Karpas-422 (cell line): ENCODE results near the gene PLPP6. TPM values are rescaled to one million over a fixed set of nuclear protein-coding genes. Genes with fewer than 3 reads are reported as not detected.

Experiments used
- DNase-seq: peaks from one replicate; pipeline ENCODE4 v3.0.0-alpha.2; 2015
- H2AFZ ChIP-seq: fragments of 200-600 bp; sonication (generic); 2 replicates; pipeline ENCODE4 v1.6.1; 2014; ENCODE audit warnings: antibody characterized with exemption, low read length, mixed read lengths
- H3K27ac ChIP-seq: fragments of 200-600 bp; sonication (generic); 2 replicates; pipeline ENCODE4 v1.5.1; 2014; ENCODE audit warnings: mild to moderate bottlenecking, low read length, moderate library complexity
- H3K27me3 ChIP-seq: fragments of 200-600 bp; sonication (generic); 2 replicates; pipeline ENCODE4 v1.6.1; 2014; ENCODE audit warnings: low read length, mixed read lengths
- H3K36me3 ChIP-seq: fragments of 200-600 bp; sonication (generic); 2 replicates; pipeline ENCODE4 v1.6.1; 2014; ENCODE audit warnings: low read length, mixed read lengths; ENCODE audit not compliant: insufficient read depth
- H3K4me1 ChIP-seq: fragments of 200-600 bp; sonication (generic); 2 replicates; pipeline ENCODE4 v1.6.1; 2014; ENCODE audit warnings: mild to moderate bottlenecking, low read length, mixed read lengths
- H3K4me2 ChIP-seq: fragments of 200-600 bp; sonication (generic); 2 replicates; pipeline ENCODE4 v1.6.1; 2014; ENCODE audit warnings: low read length, low read depth, mild to moderate bottlenecking; ENCODE audit not compliant: poor library complexity, severe bottlenecking
- H3K4me3 ChIP-seq: fragments of 200-600 bp; sonication (generic); 2 replicates; pipeline ENCODE4 v1.5.1; 2014; ENCODE audit warnings: mild to moderate bottlenecking, antibody characterized with exemption, low read length, mixed read lengths
- H3K79me2 ChIP-seq: fragments of 200-600 bp; sonication (generic); 2 replicates; pipeline ENCODE4 v1.6.1; 2014; ENCODE audit warnings: mild to moderate bottlenecking, low read length, mixed read lengths
- H3K9ac ChIP-seq: fragments of 200-600 bp; sonication (generic); 2 replicates; pipeline ENCODE4 v1.6.0; 2014; ENCODE audit warnings: low read length
- H3K9me2 ChIP-seq: fragments of 200-600 bp; sonication (generic), shearing (Covaris generic); replicated peaks from 2 replicates; pipeline ENCODE4 v1.6.0; 2014; ENCODE audit warnings: mild to moderate bottlenecking, low read length, moderate library complexity; ENCODE audit not compliant: insufficient read depth
- H3K9me3 ChIP-seq: fragments of 300-700, 200-600 bp; sonication (generic); 2 replicates; pipeline ENCODE4 v1.6.1; 2014; ENCODE audit warnings: low read length, mixed read lengths
- H4K20me1 ChIP-seq: fragments of 200-600 bp; sonication (generic); 2 replicates; pipeline ENCODE4 v1.6.1; 2014; ENCODE audit warnings: mild to moderate bottlenecking, antibody characterized with exemption, low read length, low read depth; ENCODE audit not compliant: insufficient read depth
- total RNA-seq: library from RNA; depleted of rRNA; stranded (reverse); fragments of >200 nt; shearing (Covaris generic); gene quantifications from 2 replicates; pipeline ENCODE4 v1.2.3, GENCODE V29; 2014; ENCODE audit warnings: low replicate concordance; rRNA removed

The PLPP6 gene
- total RNA-seq = 8.9 and 13.1 TPM in 2 replicates

GRCh38 chr9:4662108-4662988, at the start of gene PLPP6:
Gene PLPP6 (plus strand): TSS chr9:4662294. CDS start chr9:4662376, 82 bp downstream.
- Histone ChIP-seq H3K79me2 (no peaks in the 10 kb centered on the region), H3K9ac (peak within 1 kb of the TSS; percentile 81), H3K4me3 (peak within 1 kb of the TSS; percentile 79), H3K4me2 (peak within 1 kb of the TSS; percentile 76), H3K27me3 (no peaks in the 10 kb centered on the region), H3K36me3 (no peaks in the 10 kb centered on the region), H2AFZ (peak within 1 kb of the TSS; percentile 80), H3K4me1 (peaks cover 47% of the 10 kb centered on the region), H4K20me1 (no peaks in the 10 kb centered on the region; the same call in 1 of the 2 replicates), H3K9me2 (no peaks in the 10 kb centered on the region), H3K9me3 (no peaks in the 10 kb centered on the region), H3K27ac (no peak within 1 kb of the TSS)
- peak; percentile 89 for DNase-seq

GRCh38 chr9:4614627-4615026, 47.5 kb upstream of the PLPP6 start:
- H3K4me3 ChIP-seq = no peak overlapping the region
- H3K9ac ChIP-seq = no peak overlapping the region
- H3K27ac ChIP-seq = no peak overlapping the region
- no peaks in the 10 kb centered on the region for H3K9me2 ChIP-seq
- H3K4me2 ChIP-seq = no peak overlapping the region
- H3K27me3 ChIP-seq = no peaks in the 10 kb centered on the region
- no peak overlapping the region for H2AFZ ChIP-seq
- H3K36me3 ChIP-seq = no peaks in the 10 kb centered on the region
- H3K4me1 ChIP-seq = no peaks in the 10 kb centered on the region
- DNase-seq = no peak
- H4K20me1 ChIP-seq = no peaks in the 10 kb centered on the region
- no peaks in the 10 kb centered on the region for H3K9me3 ChIP-seq
- no peaks in the 10 kb centered on the region for H3K79me2 ChIP-seq

GRCh38 chr9:4615251-4615650, 46.8 kb upstream of the PLPP6 start:
- H3K36me3 ChIP-seq = no peaks in the 10 kb centered on the region
- H4K20me1 ChIP-seq = no peaks in the 10 kb centered on the region
- H3K4me1 ChIP-seq = no peaks in the 10 kb centered on the region
- DNase-seq = no peak
- H3K9ac ChIP-seq = no peak overlapping the region
- no peak overlapping the region for H3K4me2 ChIP-seq
- H3K27ac ChIP-seq = no peak overlapping the region
- no peaks in the 10 kb centered on the region for H3K79me2 ChIP-seq
- H3K9me2 ChIP-seq = no peaks in the 10 kb centered on the region
- no peaks in the 10 kb centered on the region for H3K9me3 ChIP-seq
- H2AFZ ChIP-seq = no peak overlapping the region
- H3K27me3 ChIP-seq = no peaks in the 10 kb centered on the region
- no peak overlapping the region for H3K4me3 ChIP-seq

- Histone ChIP-seq H3K9me2 (no peaks in the 10 kb centered on the region), H3K9me3 (no peaks in the 10 kb centered on the region)
- DNase-seq = no peak
Observed at GRCh38 chr9:4615778-4616177, 46.3 kb upstream of the PLPP6 start.

GRCh38 chr9:4617752-4618151, 44.3 kb upstream of the PLPP6 start:
- Histone ChIP-seq H3K27ac (no peak overlapping the region), H3K36me3 (no peaks in the 10 kb centered on the region), H3K4me1 (no peaks in the 10 kb centered on the region), H3K79me2 (no peaks in the 10 kb centered on the region), H3K9me3 (no peaks in the 10 kb centered on the region), H4K20me1 (no peaks in the 10 kb centered on the region), H3K9ac (no peak overlapping the region), H2AFZ (no peak overlapping the region), H3K27me3 (no peaks in the 10 kb centered on the region), H3K4me2 (no peak overlapping the region), H3K9me2 (no peaks in the 10 kb centered on the region), H3K4me3 (no peak overlapping the region)
- no peak for DNase-seq

More at GRCh38 chr9:4615778-4616177, 46.3 kb upstream of the PLPP6 start:
- H3K27ac ChIP-seq = no peak overlapping the region
- no peak overlapping the region for H2AFZ ChIP-seq
- H3K9ac ChIP-seq = no peak overlapping the region
- no peaks in the 10 kb centered on the region for H3K79me2 ChIP-seq
- no peaks in the 10 kb centered on the region for H4K20me1 ChIP-seq
- no peaks in the 10 kb centered on the region for H3K36me3 ChIP-seq
- H3K27me3 ChIP-seq = no peaks in the 10 kb centered on the region
- no peaks in the 10 kb centered on the region for H3K4me1 ChIP-seq
- no peak overlapping the region for H3K4me3 ChIP-seq
- H3K4me2 ChIP-seq = no peak overlapping the region

GRCh38 chr9:4618700-4619099, 43.4 kb upstream of the PLPP6 start:
- no peaks in the 10 kb centered on the region for H3K9me3 ChIP-seq
- no peaks in the 10 kb centered on the region for H3K9me2 ChIP-seq
- no peak overlapping the region for H3K4me2 ChIP-seq
- H3K27ac ChIP-seq = no peak overlapping the region
- H3K36me3 ChIP-seq = no peaks in the 10 kb centered on the region
- H3K4me1 ChIP-seq = no peaks in the 10 kb centered on the region
- no peaks in the 10 kb centered on the region for H3K27me3 ChIP-seq
- no peak for DNase-seq
- no peak overlapping the region for H3K4me3 ChIP-seq
- no peak overlapping the region for H3K9ac ChIP-seq
- H2AFZ ChIP-seq = no peak overlapping the region
- no peaks in the 10 kb centered on the region for H4K20me1 ChIP-seq
- no peaks in the 10 kb centered on the region for H3K79me2 ChIP-seq

GRCh38 chr9:4620057-4620765, 41.9 kb upstream of the PLPP6 start:
- no peaks in the 10 kb centered on the region for H3K27me3 ChIP-seq
- H2AFZ ChIP-seq = no peak overlapping the region
- H3K36me3 ChIP-seq = no peaks in the 10 kb centered on the region
- no peaks in the 10 kb centered on the region for H3K4me1 ChIP-seq
- no peak overlapping the region for H3K27ac ChIP-seq
- no peaks in the 10 kb centered on the region for H3K9me3 ChIP-seq
- no peak overlapping the region for H3K4me2 ChIP-seq
- H3K4me3 ChIP-seq = no peak overlapping the region
- H3K9ac ChIP-seq = no peak overlapping the region
- H3K79me2 ChIP-seq = no peaks in the 10 kb centered on the region
- no peak for DNase-seq
- no peaks in the 10 kb centered on the region for H3K9me2 ChIP-seq
- no peaks in the 10 kb centered on the region for H4K20me1 ChIP-seq

- no peaks in the 10 kb centered on the region for H3K9me3 ChIP-seq
- H3K9me2 ChIP-seq = no peaks in the 10 kb centered on the region
- H3K79me2 ChIP-seq = no peaks in the 10 kb centered on the region
- DNase-seq = no peak
- no peaks in the 10 kb centered on the region for H4K20me1 ChIP-seq
- H3K4me2 ChIP-seq = no peak overlapping the region
- no peaks in the 10 kb centered on the region for H3K36me3 ChIP-seq
- no peak overlapping the region for H3K4me3 ChIP-seq
- no peak overlapping the region for H2AFZ ChIP-seq
- no peaks in the 10 kb centered on the region for H3K27me3 ChIP-seq
- H3K4me1 ChIP-seq = no peaks in the 10 kb centered on the region
- no peak overlapping the region for H3K9ac ChIP-seq
- no peak overlapping the region for H3K27ac ChIP-seq
Observed at GRCh38 chr9:4620881-4621555, 41.1 kb upstream of the PLPP6 start.
